ENCODE results near the gene MED8.

The MED8 gene

GRCh38 chr1:43358121-43358745 lies 31.4 kb downstream of the MED8 start:
- peak in 2 of 6 experiments; percentile 18 to 36 for DNase-seq

- no peak for DNase-seq
Observed at GRCh38 chr1:43357251-43357650, 32.3 kb downstream of the MED8 start.

- no peak for DNase-seq
Observed at GRCh38 chr1:43354936-43355335, 34.7 kb downstream of the MED8 start.

GRCh38 chr1:43354471-43354870 lies 35.1 kb downstream of the MED8 start:
- no peak for DNase-seq

- no peak for DNase-seq
Observed at GRCh38 chr1:43352881-43353280, 36.7 kb downstream of the MED8 start.

- no peak for DNase-seq
Observed at GRCh38 chr1:43352351-43352705, 37.3 kb downstream of the MED8 start.

- DNase-seq: no peak
Observed at GRCh38 chr1:43351421-43352350, 37.9 kb downstream of the MED8 start.

GRCh38 chr1:43350976-43351375 lies 38.6 kb downstream of the MED8 start:
- DNase-seq: no peak

- no peak for DNase-seq
Observed at GRCh38 chr1:43349594-43350306, 39.9 kb downstream of the MED8 start.

- peak in 5 of 6 experiments; percentile 20 to 72 (median 67) for DNase-seq
Observed at GRCh38 chr1:43348809-43349593, 40.6 kb downstream of the MED8 start.

- DNase-seq: no peak
Observed at GRCh38 chr1:43348343-43348808, 41.2 kb downstream of the MED8 start.

GRCh38 chr1:43346636-43347035 lies 43.0 kb downstream of the MED8 start:
- DNase-seq: no peak

- DNase-seq: no peak
Observed at GRCh38 chr1:43345120-43345519, 44.5 kb downstream of the MED8 start.

- no peak for DNase-seq
Observed at GRCh38 chr1:43344267-43344850, 45.2 kb downstream of the MED8 start.

GRCh38 chr1:43340559-43340958 lies 49.0 kb downstream of the MED8 start:
- DNase-seq: no peak

- no peak for DNase-seq
Observed at GRCh38 chr1:43339584-43340232, 49.9 kb downstream of the MED8 start.

- no peak for DNase-seq
Observed at GRCh38 chr1:43338001-43338400, 51.6 kb downstream of the MED8 start.

- DNase-seq: no peak
Observed at GRCh38 chr1:43337588-43337987, 52.0 kb downstream of the MED8 start, which contains the start of gene MPL. Gene MPL, plus strand, starts transcription at chr1:43337818. Its CDS starts 31 bp downstream, at chr1:43337849.

- no peak for DNase-seq
Observed at GRCh38 chr1:43334453-43335205, 55.0 kb downstream of the MED8 start.
